GM21619 (cell line): Measurements from ENCODE around the gene TRPC3.

Experiments
- ATAC-seq: cut with Tn5 transposase; IDR thresholded peaks from one replicate; pipeline ENCODE4 v1.9.1; 2021; ENCODE audit not compliant: unreplicated experiment

The TRPC3 gene

GRCh38 chr4:121951521-121952110 is at the start of gene TRPC3:
TRPC3 (minus strand) TSS chr4:121952060; CDS start chr4:121951680, 380 bp downstream.
- peak; percentile 42 for ATAC-seq

DNA sequence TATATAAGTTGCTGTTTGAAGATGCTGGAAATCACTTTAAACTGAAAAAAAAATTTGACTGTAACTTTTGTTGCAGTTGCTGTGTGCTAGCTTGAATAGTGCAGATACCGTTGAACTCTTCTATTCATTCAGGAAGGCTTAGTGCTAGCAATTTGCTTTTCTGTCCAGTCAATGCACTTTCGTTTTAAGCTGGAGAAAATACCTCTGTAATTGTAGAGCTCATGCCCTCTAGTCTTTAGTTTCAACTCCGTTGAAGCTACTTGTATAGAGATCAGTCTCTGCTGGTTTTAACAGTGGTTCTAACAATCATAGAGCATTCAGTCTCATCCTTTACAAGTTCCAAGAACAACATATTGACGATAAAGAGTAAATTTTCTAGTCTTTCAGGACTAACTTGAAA is 49.0 kb upstream of the TRPC3 start:
- ATAC-seq, result no peak

- ATAC-seq, result no peak
Measured at GRCh38 chr4:121998024-121998423, 46.2 kb upstream of the TRPC3 start.

- no peak for ATAC-seq
Measured at GRCh38 chr4:121995790-121996537, 44.1 kb upstream of the TRPC3 start.

- no peak for ATAC-seq
Measured at GRCh38 chr4:121991968-121992367, 40.1 kb upstream of the TRPC3 start.

DNA sequence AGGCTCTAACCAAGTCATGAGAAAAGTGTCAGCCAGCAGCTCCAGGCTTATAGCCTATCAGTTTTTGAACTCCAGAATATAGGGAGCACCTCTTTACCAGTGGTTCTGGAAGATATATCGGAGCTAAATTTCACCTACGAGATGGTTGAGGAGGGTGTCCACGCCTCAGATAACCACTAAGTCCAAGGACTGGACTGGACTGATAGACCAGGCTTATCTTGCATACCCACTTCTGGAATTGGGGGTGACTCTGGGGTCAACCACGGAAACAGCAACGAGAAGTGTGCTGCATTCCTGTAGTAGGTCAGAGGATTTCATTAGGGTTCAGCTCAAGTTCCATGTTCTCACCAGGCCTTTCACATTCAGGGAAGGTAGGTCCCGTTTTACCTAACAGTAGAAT is 38.6 kb upstream of the TRPC3 start:
- ATAC-seq, result no peak

GRCh38 chr4:121989715-121990114 is 37.9 kb upstream of the TRPC3 start:
- no peak for ATAC-seq

- no peak for ATAC-seq
Measured at GRCh38 chr4:121988950-121989349, 37.1 kb upstream of the TRPC3 start.

- no peak for ATAC-seq
Measured at GRCh38 chr4:121980643-121981042, 28.8 kb upstream of the TRPC3 start.

GRCh38 chr4:121978172-121978516 is 26.3 kb upstream of the TRPC3 start:
- ATAC-seq, result peak; percentile 49

GRCh38 chr4:121977251-121978171 is 25.7 kb upstream of the TRPC3 start:
- peak; percentile 97 for ATAC-seq

GRCh38 chr4:121975784-121976183 is 23.9 kb upstream of the TRPC3 start:
- no peak for ATAC-seq

DNA sequence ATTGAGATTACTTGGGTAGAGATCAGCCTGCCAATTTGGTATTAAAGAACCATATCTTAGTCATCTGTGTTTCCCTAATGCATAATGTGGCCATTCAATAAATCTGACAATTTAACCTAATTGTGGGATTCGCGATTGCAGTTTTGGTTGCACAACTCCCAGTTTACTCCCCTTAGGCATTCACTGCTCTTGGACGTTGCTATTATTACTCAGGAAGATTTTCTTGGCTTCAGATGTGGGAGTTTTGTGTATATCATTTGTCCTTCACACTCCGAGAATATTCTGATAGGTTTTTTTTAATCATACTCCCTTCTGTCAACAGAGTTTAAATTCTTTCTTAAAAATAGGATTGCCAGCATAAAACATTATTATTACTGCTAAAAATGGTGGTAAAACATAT is 22.0 kb upstream of the TRPC3 start:
- no peak for ATAC-seq

- ATAC-seq, result no peak
Measured at GRCh38 chr4:121968859-121969258, 17.0 kb upstream of the TRPC3 start.

GRCh38 chr4:121964958-121965357 is 13.1 kb upstream of the TRPC3 start:
- no peak for ATAC-seq

- no peak for ATAC-seq
Measured at GRCh38 chr4:121960818-121961217, 9.0 kb upstream of the TRPC3 start.

GRCh38 chr4:121958777-121959176 is 6.9 kb upstream of the TRPC3 start:
- no peak for ATAC-seq

- no peak for ATAC-seq
Measured at GRCh38 chr4:121957266-121957665, 5.4 kb upstream of the TRPC3 start.

GRCh38 chr4:121953860-121954259 is 2.0 kb upstream of the TRPC3 start:
- ATAC-seq, result no peak

GRCh38 chr4:121952290-121952689 is 430 bp upstream of the TRPC3 start:
- ATAC-seq, result no peak

GRCh38 chr4:121950680-121951520 is 960 bp downstream of the TRPC3 start:
- peak; percentile 23 for ATAC-seq
